ENCODE measurements around the gene ZYG11A.

ZYG11A gene

GRCh38 chr1:52926864-52927211, 84.3 kb downstream of the ZYG11A start:
- Histone ChIP-seq H4K20me1 (ENCODE audit: control insufficient read depth, insufficient read depth, low read depth, low read length) (no peaks in the 10 kb centered on the region), H3K27ac (ENCODE audit: low read depth, low read length) (no peak overlapping the region), H3K4me2 (ENCODE audit: low read length) (no peak overlapping the region), H3K4me3 (ENCODE audit: low read length) (no peak overlapping the region), H3F3A (ENCODE audit: control insufficient read depth, insufficient read depth) (no peaks in the 10 kb centered on the region), H3K79me2 (ENCODE audit: control insufficient read depth, low read length) (no peaks in the 10 kb centered on the region), H3K36me3 (ENCODE audit: control insufficient read depth, low read length) (no peaks in the 10 kb centered on the region), H3K9me2 (replicated peaks; ENCODE audit: control insufficient read depth, low read length) (no peaks in the 10 kb centered on the region), H3K4me1 (ENCODE audit: control insufficient read depth, low read length) (no peaks in the 10 kb centered on the region), H3K27me3 (ENCODE audit: control insufficient read depth, low read length) (no peaks in the 10 kb centered on the region), H3K9me3 (ENCODE audit: control insufficient read depth, insufficient read depth, low read length) (no peaks in the 10 kb centered on the region)
- TF ChIP-seq EZH2phosphoT487 (IDR thresholded peaks at IDR 0.05; ENCODE audit: borderline replicate concordance, low read length) (no peak), CTCF (IDR thresholded peaks at IDR 0.05; ENCODE audit: low read depth, low read length, poor library complexity, severe bottlenecking) (no peak)

GRCh38 chr1:52927212-52928014, 84.9 kb downstream of the ZYG11A start, which contains the start of gene SCP2:
TSS of gene SCP2 (plus strand) at chr1:52927276. CDS start at chr1:52927397, 121 bp downstream.
- Histone ChIP-seq H3K36me3 (ENCODE audit: control insufficient read depth, low read length) (no peaks in the 10 kb centered on the region), H3K4me2 (ENCODE audit: low read length) (no peak within 1 kb of the TSS), H3F3A (ENCODE audit: control insufficient read depth, insufficient read depth) (no peaks in the 10 kb centered on the region), H3K9me2 (replicated peaks; ENCODE audit: control insufficient read depth, low read length) (no peaks in the 10 kb centered on the region), H3K79me2 (ENCODE audit: control insufficient read depth, low read length) (no peaks in the 10 kb centered on the region), H3K27me3 (ENCODE audit: control insufficient read depth, low read length) (no peaks in the 10 kb centered on the region), H3K4me3 (ENCODE audit: low read length) (no peak within 1 kb of the TSS), H4K20me1 (ENCODE audit: control insufficient read depth, insufficient read depth, low read depth, low read length) (no peaks in the 10 kb centered on the region), H3K9me3 (ENCODE audit: control insufficient read depth, insufficient read depth, low read length) (no peaks in the 10 kb centered on the region), H3K4me1 (ENCODE audit: control insufficient read depth, low read length) (no peaks in the 10 kb centered on the region), H3K27ac (ENCODE audit: low read depth, low read length) (no peak within 1 kb of the TSS)
- TF ChIP-seq EZH2phosphoT487 (IDR thresholded peaks at IDR 0.05; ENCODE audit: borderline replicate concordance, low read length) (no peak), CTCF (IDR thresholded peaks at IDR 0.05; ENCODE audit: low read depth, low read length, poor library complexity, severe bottlenecking) (no peak)

GRCh38 chr1:52928015-52928404, 85.5 kb downstream of the ZYG11A start:
- H3K36me3 ChIP-seq (ENCODE audit: control insufficient read depth, low read length), result no peaks in the 10 kb centered on the region
- H3K27ac ChIP-seq (ENCODE audit: low read depth, low read length), result no peak overlapping the region
- no peaks in the 10 kb centered on the region for H3K4me1 ChIP-seq (ENCODE audit: control insufficient read depth, low read length)

More at GRCh38 chr1:52928015-52928404, 85.5 kb downstream of the ZYG11A start:
- Histone ChIP-seq H4K20me1 (ENCODE audit: control insufficient read depth, insufficient read depth, low read depth, low read length) (no peaks in the 10 kb centered on the region), H3K9me3 (ENCODE audit: control insufficient read depth, insufficient read depth, low read length) (no peaks in the 10 kb centered on the region), H3K4me3 (ENCODE audit: low read length) (no peak overlapping the region), H3K27me3 (ENCODE audit: control insufficient read depth, low read length) (no peaks in the 10 kb centered on the region), H3K79me2 (ENCODE audit: control insufficient read depth, low read length) (no peaks in the 10 kb centered on the region), H3K4me2 (ENCODE audit: low read length) (no peak overlapping the region), H3F3A (ENCODE audit: control insufficient read depth, insufficient read depth) (no peaks in the 10 kb centered on the region), H3K9me2 (replicated peaks; ENCODE audit: control insufficient read depth, low read length) (no peaks in the 10 kb centered on the region)
- TF ChIP-seq EZH2phosphoT487 (IDR thresholded peaks at IDR 0.05; ENCODE audit: borderline replicate concordance, low read length) (no peak), CTCF (IDR thresholded peaks at IDR 0.05; ENCODE audit: low read depth, low read length, poor library complexity, severe bottlenecking) (no peak)
